Kidney (tissue), 14 donors: Measurements from ENCODE around the gene SLC22A4. TPM values are rescaled to one million over a fixed set of nuclear protein-coding genes. Genes with fewer than 3 reads are reported as not detected.

Source experiments
- DNase-seq, 5 donors: peaks; one replicate each; pipeline ENCODE4 v3.0.0-alpha.2; 2013 to 2020
- FAIRE-seq: peaks from 2 replicates; lab custom pipeline; 2012; peaks lifted over from hg19 to GRCh38; lab: Jason Lieb, UNC
- H3K27ac ChIP-seq, 2 donors: one replicate each; pipeline ENCODE4 v1.7.0; 2013; ENCODE audit warnings: low read depth in 2 of 2, low read length in 2 of 2, inconsistent platforms in 1 of 2
- H3K27me3 ChIP-seq: one replicate; pipeline ENCODE4 v1.7.1; 2013; ENCODE audit warnings: low read length, inconsistent platforms; ENCODE audit not compliant: control insufficient read depth, insufficient read depth
- H3K36me3 ChIP-seq, 3 donors: one replicate each; pipeline versions ENCODE4 v1.7.0 to v1.7.1; 2013; ENCODE audit warnings: low read length in 3 of 3, control low read depth in 1 of 3, inconsistent platforms in 1 of 3; ENCODE audit not compliant: insufficient read depth in 3 of 3, control insufficient read depth in 2 of 3
- H3K4me1 ChIP-seq, 3 donors: one replicate each; pipeline versions ENCODE4 v1.7.0 to v1.7.1; 2013; ENCODE audit warnings: low read length in 3 of 3, inconsistent platforms in 1 of 3, low read depth in 1 of 3; ENCODE audit not compliant: control insufficient read depth in 2 of 3, insufficient read depth in 2 of 3
- H3K4me3 ChIP-seq, 3 donors: one replicate each; pipeline versions ENCODE4 v1.7.0 to v1.8.1; 2013; ENCODE audit warnings: low read length in 3 of 3, control low read depth in 1 of 3, inconsistent platforms in 1 of 3
- H3K9ac ChIP-seq, 3 donors: one replicate each; pipeline versions ENCODE4 v1.7.0 to v1.7.1; 2013; ENCODE audit warnings: low read length in 3 of 3, control low read depth in 1 of 3, inconsistent platforms in 1 of 3
- H3K9me3 ChIP-seq, 3 donors: one replicate each; pipeline versions ENCODE4 v1.7.0 to v1.7.1; 2013; ENCODE audit warnings: low read length in 3 of 3, control low read depth in 1 of 3, inconsistent platforms in 1 of 3; ENCODE audit not compliant: control insufficient read depth in 2 of 3, insufficient read depth in 1 of 3
- intact Hi-C: fragments of 100-400 bp; cut with DNase I; formaldehyde crosslinking; loops from one replicate; pipeline ENCODE4 v1.11.1; 2022
- polyA plus RNA-seq: library from polyadenylated mRNA; stranded (reverse); fragments of 350-450 nt; fragmentation: Illumina TruSeq; extraction: RNeasy Lipid Tissue Mini Kit (QIAGEN cat#74804); gene quantifications from one replicate; pipeline ENCODE4 v1.2.3, GENCODE V29; 2014; ENCODE audit warnings: low read depth, low replicate concordance; ENCODE audit not compliant: insufficient read depth
- total RNA-seq: library from RNA; stranded (reverse); fragmentation: NEBNext Ultra II Directional; extraction: Animal tissue kit (Norgen Biotek cat#: 25700); gene quantifications from one replicate; pipeline ENCODE4 v1.2.1, GENCODE V29; 2021
- TF ChIP-seq, protein P1 (sequence below): IDR thresholded peaks from 3 replicates; pipeline ENCODE4 v1.5.1; 2012; ENCODE audit warnings: mild to moderate bottlenecking, moderate library complexity, borderline replicate concordance; ENCODE audit not compliant: insufficient read depth; ENCODE audit errors: extremely low read depth
- donor health status: control.
- donor health status: control.
- donor health status: control.
- donor health status: control.
- donor health status: control.
- donor health status: DM: yes; HTN: yes; CAD: no.
- donor health status: Normal renal cell carcinoma (clear cell type).

The SLC22A4 gene
- total and polyA plus RNA-seq, 2 donors from 2014 or later, result 2.4 to 7.6 TPM

DNA sequence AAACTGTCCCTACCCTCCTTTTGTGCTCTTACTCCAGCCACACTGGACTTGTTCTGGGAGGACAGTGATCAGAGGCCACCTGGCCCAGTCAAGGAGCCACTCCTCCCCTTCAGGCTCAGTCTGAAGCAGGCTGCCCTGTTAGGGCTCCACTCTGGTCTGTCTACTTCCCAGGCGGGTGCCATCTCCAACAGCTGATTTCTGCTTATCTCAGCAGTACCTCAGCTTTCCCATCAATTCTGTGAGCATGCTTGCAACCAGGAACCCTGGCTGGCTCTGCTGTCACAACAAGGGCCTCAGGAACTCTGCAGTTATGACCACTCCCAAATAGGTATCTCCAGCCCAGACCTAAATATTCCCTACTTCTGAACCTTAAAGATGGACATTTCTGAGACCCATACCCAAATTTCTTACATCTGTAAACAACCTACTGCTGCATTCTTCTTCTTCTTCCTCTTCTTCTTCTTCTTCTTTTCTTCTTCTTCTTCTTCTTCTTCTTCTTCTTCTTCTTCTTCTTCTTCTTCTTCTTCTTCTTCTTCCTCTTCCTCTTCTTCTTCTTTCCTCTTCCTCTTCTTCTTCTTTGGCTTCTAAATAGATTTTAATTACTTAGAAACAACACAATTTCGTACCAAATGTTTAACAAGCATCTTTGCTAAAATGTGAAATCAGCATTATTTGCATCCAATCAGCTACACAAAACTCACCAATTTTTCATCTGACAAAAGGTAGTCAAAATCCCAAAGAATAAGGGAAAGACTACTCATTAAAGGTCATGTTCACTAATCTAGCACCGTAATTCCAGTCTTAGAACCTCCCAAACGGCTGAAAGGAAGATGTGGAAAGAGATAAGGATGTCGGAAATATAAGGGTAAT, 13.6 kb upstream of the SLC22A4 start:
- Histone ChIP-seq H3K4me3 (no peak overlapping the region), H3K9ac (no peak overlapping the region), H3K4me1 (peaks cover 0 to 16% (median 6%) of the 10 kb centered on the region in 3 donors), H3K27ac (no peak overlapping the region), H3K27me3 (no peaks in the 10 kb centered on the region), H3K36me3 (no peaks in the 10 kb centered on the region), H3K9me3 (no peaks in the 10 kb centered on the region)
- FAIRE-seq, result no peak
- no peak for DNase-seq
- intact Hi-C loops, result no loop called here
- TF ChIP-seq, protein P1, sequence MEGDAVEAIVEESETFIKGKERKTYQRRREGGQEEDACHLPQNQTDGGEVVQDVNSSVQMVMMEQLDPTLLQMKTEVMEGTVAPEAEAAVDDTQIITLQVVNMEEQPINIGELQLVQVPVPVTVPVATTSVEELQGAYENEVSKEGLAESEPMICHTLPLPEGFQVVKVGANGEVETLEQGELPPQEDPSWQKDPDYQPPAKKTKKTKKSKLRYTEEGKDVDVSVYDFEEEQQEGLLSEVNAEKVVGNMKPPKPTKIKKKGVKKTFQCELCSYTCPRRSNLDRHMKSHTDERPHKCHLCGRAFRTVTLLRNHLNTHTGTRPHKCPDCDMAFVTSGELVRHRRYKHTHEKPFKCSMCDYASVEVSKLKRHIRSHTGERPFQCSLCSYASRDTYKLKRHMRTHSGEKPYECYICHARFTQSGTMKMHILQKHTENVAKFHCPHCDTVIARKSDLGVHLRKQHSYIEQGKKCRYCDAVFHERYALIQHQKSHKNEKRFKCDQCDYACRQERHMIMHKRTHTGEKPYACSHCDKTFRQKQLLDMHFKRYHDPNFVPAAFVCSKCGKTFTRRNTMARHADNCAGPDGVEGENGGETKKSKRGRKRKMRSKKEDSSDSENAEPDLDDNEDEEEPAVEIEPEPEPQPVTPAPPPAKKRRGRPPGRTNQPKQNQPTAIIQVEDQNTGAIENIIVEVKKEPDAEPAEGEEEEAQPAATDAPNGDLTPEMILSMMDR, result no peak

DNA sequence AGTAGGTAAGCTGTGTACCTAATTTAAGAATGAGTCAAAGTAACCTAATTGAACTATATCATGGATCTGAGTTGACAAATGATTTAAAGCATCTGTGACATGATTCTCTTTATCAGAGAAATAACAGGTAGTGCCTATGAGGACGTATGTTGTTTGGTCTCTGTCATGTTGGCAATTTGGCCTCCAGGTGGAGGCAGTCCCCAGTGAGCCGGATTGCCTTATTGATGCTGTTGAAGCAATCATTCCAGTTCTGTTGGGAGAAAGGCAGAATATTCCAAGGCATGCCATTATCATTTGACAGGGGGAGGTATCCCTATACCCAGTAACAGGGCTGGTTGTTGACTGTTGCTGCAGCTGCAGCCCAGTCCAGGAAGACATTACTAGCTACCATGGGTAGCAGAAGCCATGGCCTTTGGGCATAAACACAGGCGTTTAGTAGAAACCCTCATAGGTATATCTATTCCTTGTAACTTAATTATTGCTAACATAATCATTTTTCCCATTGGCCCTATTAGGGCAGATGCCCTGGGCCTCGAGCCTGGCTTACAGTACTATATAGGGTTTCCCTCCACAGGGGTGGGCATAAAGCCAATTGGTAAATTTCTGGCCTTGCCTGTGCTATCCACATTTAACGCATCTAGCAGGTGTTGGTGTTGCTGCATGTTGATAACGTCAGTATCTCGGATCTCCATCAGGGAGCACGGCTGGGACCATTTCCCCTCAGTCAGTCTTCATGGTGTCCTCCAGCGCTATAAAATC, 12.2 kb upstream of the SLC22A4 start:
- Histone ChIP-seq H3K36me3 (no peaks in the 10 kb centered on the region), H3K4me3 (no peak overlapping the region), H3K9me3 (no peaks in the 10 kb centered on the region), H3K9ac (no peak overlapping the region), H3K27me3 (no peaks in the 10 kb centered on the region), H3K4me1 (peaks cover 0 to 16% (median 6%) of the 10 kb centered on the region in 3 donors), H3K27ac (no peak overlapping the region)
- no peak for DNase-seq
- intact Hi-C loops, result no loop called here
- FAIRE-seq, result no peak
- TF ChIP-seq, protein P1, result no peak

DNA sequence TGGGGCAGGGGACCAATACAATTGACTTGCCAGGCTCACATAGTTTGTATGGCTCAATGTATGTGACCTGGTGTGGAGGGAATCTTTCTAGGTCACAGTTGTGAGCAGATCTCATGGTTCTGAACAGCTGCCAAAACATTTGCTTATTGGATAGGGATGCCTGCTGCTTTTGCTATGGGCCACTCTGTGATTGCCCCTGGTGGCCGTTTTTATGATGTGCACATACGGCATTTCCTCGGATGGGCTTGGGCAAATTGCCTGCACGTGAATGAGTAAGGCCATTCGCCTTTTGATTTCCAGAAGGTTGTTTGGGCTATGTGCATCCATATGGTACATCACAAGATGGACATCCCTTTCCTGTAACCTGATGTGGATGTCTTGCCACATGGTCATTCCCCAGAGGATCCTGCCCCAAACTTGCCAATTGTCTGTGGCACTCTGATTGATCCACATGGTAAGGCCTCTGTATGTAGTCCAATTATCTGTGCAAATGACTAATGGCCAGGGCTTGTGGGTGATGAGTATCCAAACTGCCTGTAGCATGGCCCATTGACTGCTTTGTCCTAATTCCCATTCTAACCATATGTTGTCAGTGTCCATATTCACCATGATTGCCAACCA, 10.7 kb upstream of the SLC22A4 start:
- peaks cover 0 to 14% (median 5%) of the 10 kb centered on the region in 3 donors for H3K4me1 ChIP-seq
- H3K4me3 ChIP-seq, result no peak overlapping the region
- DNase-seq (peak in 1 of 5 donors; percentile 53), FAIRE-seq (no peak)
- no peaks in the 10 kb centered on the region for H3K27me3 ChIP-seq
- TF ChIP-seq, protein P1, result peak; percentile 67
- no peaks in the 10 kb centered on the region for H3K36me3 ChIP-seq
- no peaks in the 10 kb centered on the region for H3K9me3 ChIP-seq
- H3K27ac ChIP-seq, result no peak overlapping the region
- intact Hi-C loops, result no loop called here
- no peak overlapping the region for H3K9ac ChIP-seq
